ENCODE data around the gene MAPRE2. TPM values are rescaled to one million over a fixed set of nuclear protein-coding genes. Genes with fewer than 3 reads are reported as not detected.

MAPRE2 gene
- total RNA-seq, 2 donors from 2014 or later, result 107 to 133 TPM

GRCh38 chr18:35073186-35074105, 32.2 kb downstream of the MAPRE2 start:
- no peaks in the 10 kb centered on the region for H3K9me3 ChIP-seq
- H3K27me3 ChIP-seq, result no peaks in the 10 kb centered on the region
- H3K4me3 ChIP-seq, result no peak overlapping the region
- H3K27ac ChIP-seq, result peak overlapping the region; percentile 81 to 84
- peaks cover 8% of the 10 kb centered on the region for H3K36me3 ChIP-seq
- TF ChIP-seq CTCF (IDR thresholded peaks at IDR 0.05), result no peak
- peaks cover 0 to 62% of the 10 kb centered on the region in 2 donors for H3K4me1 ChIP-seq
- DNase-seq (ENCODE audit: low spot score), result no peak

GRCh38 chr18:35074581-35074980, 33.4 kb downstream of the MAPRE2 start:
- no peaks in the 10 kb centered on the region for H3K27me3 ChIP-seq
- peaks cover 0 to 66% of the 10 kb centered on the region in 2 donors for H3K4me1 ChIP-seq
- H3K4me3 ChIP-seq, result no peak overlapping the region
- H3K27ac ChIP-seq, result peak overlapping the region; percentile 81 to 84
- no peaks in the 10 kb centered on the region for H3K9me3 ChIP-seq
- no peak for DNase-seq (ENCODE audit: low spot score)
- peaks cover 8% of the 10 kb centered on the region for H3K36me3 ChIP-seq
- TF ChIP-seq CTCF (IDR thresholded peaks at IDR 0.05), result no peak

- H3K4me1 ChIP-seq, result peaks cover 0 to 66% of the 10 kb centered on the region in 2 donors
- H3K9me3 ChIP-seq, result no peaks in the 10 kb centered on the region
- no peak for TF ChIP-seq CTCF (IDR thresholded peaks at IDR 0.05)
- H3K4me3 ChIP-seq, result no peak overlapping the region
- peak overlapping the region; percentile 81 to 84 for H3K27ac ChIP-seq
- H3K36me3 ChIP-seq, result peaks cover 8% of the 10 kb centered on the region
- H3K27me3 ChIP-seq, result no peaks in the 10 kb centered on the region
- no peak for DNase-seq (ENCODE audit: low spot score)
Observed at GRCh38 chr18:35075132-35075531, 33.9 kb downstream of the MAPRE2 start.

- no peak for TF ChIP-seq CTCF (IDR thresholded peaks at IDR 0.05)
- DNase-seq (ENCODE audit: low spot score), result no peak
- Histone ChIP-seq H3K9me3 (no peaks in the 10 kb centered on the region), H3K4me1 (peaks cover 0 to 66% of the 10 kb centered on the region in 2 donors), H3K36me3 (no peaks in the 10 kb centered on the region), H3K4me3 (no peak overlapping the region), H3K27ac (peak overlapping the region; percentile 81 to 84), H3K27me3 (no peaks in the 10 kb centered on the region)
Observed at GRCh38 chr18:35076135-35076924, 35.1 kb downstream of the MAPRE2 start.

- Histone ChIP-seq H3K4me3 (no peak overlapping the region), H3K9me3 (no peaks in the 10 kb centered on the region), H3K4me1 (peaks cover 0 to 50% of the 10 kb centered on the region in 2 donors), H3K27me3 (no peaks in the 10 kb centered on the region), H3K27ac (peak overlapping the region in 1 of 2 donors; percentile 84), H3K36me3 (no peaks in the 10 kb centered on the region)
- no peak for DNase-seq (ENCODE audit: low spot score)
- TF ChIP-seq CTCF (IDR thresholded peaks at IDR 0.05), result no peak
Observed at GRCh38 chr18:35077937-35078336, 36.7 kb downstream of the MAPRE2 start.
